HUDEP-2 (cell line): ENCODE measurements around the gene IGFBP4.

Experiments used
- DNase-seq, 76 experiments: peaks; one replicate each; lab custom pipeline; 2025; ENCODE audit not compliant: unreplicated experiment in 76 of 76; lab: John Stamatoyannopoulos, UW

IGFBP4 gene

DNA sequence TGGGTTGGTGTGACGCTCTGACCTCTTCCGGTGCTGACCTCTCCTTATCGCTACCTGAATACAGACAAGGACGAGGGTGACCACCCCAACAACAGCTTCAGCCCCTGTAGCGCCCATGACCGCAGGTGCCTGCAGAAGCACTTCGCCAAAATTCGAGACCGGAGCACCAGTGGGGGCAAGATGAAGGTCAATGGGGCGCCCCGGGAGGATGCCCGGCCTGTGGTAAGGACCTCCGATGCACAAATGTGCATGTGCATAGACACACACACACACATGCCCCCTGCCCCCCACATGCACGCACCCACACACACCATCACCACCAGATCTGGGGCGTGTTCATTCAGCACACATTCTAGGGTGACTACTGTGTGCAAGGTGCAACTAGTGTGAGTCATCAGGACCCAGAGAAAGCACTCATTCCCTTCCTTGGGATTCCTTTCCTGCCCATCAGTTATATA, 9.7 kb downstream of the IGFBP4 start:
- no peak for DNase-seq

DNA sequence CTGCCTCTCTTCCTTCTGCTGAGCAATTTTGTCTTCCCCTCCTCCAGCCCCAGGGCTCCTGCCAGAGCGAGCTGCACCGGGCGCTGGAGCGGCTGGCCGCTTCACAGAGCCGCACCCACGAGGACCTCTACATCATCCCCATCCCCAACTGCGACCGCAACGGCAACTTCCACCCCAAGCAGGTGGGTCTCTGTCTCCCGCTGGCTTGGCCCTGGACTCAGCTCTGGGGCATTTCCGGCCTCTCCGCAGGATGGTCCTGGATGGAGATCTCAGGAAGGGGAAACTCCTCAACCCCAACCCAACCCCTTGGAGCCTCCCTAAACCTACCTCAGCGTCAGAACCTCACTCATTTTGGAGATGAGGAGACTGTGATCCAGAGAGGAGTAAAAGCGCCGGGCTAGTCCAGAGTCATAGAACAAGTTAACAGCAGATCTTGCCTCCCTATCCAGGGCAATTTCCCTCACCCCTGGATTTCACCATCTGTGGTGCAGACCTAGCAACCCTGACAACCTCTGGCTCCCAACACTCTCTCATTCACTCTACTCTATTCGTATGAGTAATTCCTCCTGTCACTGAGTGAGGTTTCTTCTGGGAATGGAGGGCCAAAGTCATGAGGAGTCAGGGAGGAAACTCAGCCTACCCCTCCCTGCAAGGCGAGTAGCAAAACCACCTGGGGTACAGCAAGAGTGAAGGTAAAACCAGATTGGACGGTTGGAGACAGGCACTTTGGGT, 10.8 kb downstream of the IGFBP4 start:
- DNase-seq: no peak

DNA sequence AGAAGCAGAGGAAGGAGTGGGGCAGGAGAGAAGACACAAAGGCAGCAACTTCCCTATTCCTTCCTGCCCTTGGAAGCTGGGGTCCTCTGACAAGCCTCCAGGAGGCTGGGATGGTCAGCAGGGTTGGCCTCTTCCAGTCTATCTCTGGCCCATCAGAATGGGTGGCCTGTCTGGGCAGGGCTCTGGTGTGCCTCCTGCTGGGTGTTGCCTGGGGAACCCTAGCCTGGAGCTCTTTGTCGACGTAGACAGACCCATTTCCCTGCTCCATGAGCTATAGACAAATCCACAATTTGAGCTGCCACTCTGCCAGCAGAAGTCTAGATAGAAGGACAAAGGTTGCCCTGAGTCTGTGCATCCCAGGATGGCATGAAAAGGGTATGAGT, 11.4 kb downstream of the IGFBP4 start:
- DNase-seq: no peak

DNA sequence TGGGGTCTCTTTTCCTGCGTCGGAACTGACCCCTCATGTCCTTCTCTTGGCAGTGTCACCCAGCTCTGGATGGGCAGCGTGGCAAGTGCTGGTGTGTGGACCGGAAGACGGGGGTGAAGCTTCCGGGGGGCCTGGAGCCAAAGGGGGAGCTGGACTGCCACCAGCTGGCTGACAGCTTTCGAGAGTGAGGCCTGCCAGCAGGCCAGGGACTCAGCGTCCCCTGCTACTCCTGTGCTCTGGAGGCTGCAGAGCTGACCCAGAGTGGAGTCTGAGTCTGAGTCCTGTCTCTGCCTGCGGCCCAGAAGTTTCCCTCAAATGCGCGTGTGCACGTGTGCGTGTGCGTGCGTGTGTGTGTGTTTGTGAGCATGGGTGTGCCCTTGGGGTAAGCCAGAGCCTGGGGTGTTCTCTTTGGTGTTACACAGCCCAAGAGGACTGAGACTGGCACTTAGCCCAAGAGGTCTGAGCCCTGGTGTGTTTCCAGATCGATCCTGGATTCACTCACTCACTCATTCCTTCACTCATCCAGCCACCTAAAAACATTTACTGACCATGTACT, 13.2 kb downstream of the IGFBP4 start:
- no peak for DNase-seq

DNA sequence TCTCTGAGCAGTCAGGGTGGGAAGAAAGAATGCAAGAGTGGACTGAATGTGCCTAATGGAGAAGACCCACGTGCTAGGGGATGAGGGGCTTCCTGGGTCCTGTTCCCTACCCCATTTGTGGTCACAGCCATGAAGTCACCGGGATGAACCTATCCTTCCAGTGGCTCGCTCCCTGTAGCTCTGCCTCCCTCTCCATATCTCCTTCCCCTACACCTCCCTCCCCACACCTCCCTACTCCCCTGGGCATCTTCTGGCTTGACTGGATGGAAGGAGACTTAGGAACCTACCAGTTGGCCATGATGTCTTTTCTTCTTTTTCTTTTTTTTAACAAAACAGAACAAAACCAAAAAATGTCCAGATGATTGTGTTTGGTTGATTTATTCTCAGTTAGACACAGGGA, 14.1 kb downstream of the IGFBP4 start:
- no peak for DNase-seq

DNA sequence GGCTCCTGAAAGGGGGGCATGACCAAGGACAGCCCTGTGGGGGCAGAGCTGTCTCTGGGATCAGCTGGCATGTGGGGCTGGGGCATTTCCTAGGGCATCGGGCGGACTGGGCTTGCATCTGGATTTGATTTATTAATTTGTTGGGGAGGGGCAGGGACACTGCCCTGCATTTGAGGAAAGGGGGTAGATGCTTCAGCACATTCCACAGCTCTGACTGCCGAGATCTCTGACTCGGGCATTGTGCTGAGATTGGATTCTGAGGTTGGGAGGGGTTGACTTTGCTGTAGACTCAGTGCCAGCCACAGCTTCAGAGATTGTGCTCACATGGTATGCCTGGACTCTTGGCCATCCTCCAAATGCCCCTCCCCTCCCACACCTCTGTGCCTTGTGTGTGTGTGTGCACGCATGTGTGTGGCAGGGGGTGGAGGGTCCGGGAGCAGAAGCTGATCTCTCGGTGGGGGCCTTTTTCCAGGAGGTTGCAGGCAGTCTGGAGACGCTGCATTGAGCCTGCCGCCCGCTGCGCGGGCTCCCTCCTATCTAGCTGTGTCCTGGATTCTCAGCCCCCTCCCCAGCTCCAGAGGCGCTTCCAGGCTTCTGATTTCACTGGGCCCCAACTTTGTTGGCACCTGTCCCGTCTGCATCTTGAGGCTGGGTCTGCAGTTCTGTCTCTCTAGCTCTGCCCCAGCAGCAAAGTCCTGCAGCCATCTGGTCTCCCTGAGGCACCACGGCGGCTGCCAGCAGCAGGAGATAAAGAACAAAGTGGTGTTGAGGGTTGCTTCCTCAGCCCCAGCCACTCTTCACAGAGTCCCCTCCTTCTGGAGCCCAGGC, 14.9 kb downstream of the IGFBP4 start:
- peak in 1 of 76 experiments; percentile 1 for DNase-seq

DNA sequence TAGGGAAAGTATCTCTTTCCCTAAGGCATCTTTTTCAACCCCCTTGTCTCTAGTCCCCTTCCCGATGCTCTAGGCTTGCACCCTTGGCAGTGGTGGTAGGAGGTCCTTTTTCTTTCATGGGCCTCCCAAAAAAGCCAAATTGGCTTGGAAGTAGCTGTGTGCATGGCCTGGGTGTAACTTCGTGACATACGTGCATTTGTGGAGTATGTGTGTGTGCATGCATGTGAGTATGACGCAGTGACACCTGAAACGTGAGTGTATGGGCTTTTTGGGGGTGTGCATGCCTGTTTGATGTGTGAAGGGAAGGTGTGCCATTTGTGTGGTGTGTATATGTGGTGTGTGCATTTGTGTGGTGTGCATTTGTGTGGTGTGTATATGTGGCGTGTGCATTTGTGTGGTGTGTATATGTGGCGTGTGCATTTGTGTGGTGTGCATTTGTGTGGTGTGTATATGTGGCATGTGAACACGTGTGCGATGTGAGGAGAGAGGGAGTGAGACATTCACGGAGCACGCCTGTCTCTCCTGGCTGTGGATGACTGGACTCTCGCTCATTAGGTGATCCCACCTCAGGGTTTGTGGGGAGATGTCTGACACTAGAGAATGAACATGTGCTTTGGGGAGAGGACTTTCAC, 15.7 kb downstream of the IGFBP4 start:
- DNase-seq: no peak

DNA sequence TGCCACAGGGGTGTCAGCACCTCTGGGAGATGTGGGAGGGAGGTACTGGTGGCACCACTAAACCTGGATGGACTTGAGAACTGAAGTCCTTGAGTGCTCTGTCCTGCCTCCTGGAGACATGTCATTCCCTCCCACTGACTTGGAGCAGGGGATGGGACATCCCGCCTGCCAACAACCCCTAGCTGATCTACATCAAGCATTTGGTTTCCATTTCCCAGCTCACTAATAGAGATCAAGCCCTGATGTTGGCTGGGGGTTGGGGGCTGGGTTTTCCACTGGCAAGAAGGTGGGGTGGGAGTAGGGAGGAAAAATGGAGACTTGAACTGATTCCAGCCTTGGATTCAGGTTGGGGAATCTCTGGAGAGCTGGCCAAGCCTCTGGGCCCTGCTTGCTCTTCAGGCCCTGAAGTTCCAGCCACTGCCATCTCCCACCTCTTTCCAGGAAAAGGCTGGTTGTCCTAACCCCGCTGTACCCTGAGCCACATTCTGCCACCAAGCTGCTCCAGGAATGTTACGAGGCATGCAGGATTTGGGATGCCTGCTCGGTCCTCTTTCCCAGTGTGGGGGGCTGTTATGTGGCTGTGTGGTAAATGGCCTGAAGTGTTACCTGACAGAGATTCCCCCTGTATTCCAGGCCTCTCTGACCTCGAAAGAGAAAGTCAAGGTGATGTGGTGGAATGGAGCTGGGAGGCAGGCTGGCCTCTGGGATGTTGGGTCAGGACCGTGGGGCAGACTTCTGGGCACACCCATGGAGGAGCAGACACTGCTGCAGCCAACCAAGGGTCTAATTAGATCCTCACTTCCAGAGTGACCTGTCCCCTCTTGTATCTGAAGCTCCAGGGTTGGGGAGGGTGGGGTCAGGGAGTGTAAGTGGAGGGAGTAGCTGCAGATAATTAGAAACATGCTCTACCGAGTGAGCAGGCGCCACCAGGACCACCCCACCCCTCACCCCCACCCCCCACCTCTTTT, 16.7 kb downstream of the IGFBP4 start:
- no peak for DNase-seq

DNA sequence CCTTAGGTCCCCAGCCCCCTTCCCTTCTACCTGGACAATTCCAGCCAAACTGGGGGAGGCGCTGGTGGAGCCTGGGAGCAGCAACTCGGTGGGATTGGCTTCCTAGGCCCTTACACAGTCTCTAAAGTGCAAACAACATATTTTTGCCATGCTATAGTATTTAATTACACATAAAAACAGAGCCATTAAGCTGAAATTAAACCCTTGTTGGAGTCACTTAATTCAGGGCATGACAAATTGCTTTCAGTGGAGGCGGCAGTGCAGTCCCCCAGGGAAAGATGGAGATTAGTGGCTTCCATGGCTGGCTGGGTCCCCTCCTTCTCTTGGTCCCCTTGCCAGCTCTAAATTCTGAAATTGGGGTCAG, 17.3 kb downstream of the IGFBP4 start:
- no peak for DNase-seq

DNA sequence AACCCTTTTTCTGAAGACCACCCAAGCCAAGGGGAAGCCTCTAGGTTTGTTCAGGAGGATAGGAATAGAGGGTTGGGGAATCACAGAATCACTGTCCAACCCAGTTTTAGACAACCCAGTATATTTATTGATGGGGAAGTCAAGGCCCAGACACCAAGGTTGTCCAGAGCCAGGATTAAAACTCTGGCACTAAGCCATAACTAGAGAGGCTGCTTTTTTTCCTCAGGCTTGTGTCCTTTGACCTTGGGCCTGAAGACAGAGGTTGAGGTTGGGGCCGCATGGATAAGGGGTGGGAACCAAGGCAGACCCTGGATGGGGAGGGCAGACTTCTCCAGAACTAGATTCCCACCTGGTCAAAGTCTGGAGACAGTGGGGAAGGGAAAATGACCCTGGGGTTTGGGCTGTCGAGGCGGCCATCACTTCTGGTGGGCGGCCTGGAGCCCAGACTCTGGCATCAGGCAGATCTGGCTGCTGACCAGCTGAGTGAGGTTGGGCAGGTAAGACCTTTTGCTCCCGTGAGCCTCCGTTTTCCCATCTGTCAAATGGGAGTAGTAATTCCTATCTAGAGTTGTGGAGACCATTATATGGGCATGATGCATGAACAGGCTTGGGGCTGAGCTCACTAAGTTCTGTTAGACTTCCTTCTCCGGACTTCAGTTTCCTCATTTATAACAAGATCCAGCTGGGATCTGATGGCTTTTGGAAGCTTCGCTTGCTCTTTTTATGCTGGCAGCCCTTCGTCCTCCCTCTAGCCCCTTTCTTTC, 17.9 kb downstream of the IGFBP4 start:
- DNase-seq: no peak

DNA sequence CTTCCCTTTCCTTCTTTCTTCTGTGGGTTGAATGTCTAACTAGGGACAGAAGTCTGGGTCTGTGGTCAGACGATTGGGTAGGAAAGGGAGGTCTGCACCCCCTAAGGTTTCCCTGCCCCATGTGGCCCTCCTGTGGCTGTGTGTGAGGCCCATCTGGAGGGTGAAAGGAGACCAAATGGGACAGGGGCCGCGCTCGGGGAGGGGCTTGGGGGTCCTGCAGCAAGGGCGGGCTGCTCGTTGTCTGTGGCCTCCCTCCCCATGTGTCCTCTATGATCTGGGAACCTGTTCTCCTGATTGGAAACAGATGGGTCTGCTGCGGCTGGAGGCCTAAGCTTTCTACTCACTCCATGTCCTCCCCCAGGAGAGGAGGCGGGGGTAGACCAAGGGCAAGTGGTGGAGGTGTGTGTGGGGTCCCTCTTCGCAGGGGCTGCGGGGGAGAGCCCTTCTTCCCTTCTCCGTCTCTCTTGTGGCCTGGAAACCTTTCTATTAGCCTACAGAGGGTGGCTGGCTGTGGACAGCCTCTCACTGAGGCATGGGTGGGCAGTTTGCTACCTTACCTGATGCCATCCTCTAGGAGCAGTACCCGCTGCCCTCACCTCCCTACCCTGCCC, 18.6 kb downstream of the IGFBP4 start:
- no peak for DNase-seq

DNA sequence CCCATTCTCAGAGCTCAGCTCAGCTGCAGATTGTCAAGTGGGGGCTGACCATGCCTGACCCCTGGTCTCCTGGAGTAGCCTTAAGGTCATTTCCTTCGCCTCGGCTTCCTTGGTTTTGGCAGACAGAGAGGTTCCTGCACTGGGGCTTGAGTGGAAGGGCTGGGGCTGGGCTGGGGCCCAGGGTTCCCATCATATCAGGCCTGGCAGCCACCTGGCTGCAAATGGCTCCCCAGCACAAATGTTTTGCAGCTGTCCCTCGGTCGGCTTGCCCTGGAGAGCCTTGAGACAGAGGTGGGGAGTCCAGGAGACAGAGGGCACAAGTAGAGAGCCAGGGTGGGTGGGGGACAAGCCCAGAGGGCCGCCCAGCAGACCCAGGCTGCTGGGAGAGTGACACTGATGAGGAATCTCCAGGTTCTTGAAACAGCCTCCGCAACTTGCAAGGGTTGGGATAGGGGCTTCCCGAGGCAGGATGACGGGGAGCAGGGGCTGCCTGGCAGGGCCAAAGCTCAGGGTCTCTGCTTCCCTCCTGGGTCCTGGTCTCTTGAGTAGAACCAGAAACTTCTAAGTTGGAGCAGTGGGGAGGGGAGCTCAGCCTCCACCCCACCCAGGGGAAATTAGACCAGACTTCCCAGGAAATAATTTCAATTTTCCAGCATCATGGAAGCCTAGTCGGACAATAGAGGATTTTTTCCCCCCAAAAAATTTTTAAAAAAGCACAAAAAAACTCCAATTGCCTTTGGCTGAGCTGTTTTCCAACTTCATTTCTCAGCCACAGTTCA, 19.3 kb downstream of the IGFBP4 start:
- DNase-seq: no peak

DNA sequence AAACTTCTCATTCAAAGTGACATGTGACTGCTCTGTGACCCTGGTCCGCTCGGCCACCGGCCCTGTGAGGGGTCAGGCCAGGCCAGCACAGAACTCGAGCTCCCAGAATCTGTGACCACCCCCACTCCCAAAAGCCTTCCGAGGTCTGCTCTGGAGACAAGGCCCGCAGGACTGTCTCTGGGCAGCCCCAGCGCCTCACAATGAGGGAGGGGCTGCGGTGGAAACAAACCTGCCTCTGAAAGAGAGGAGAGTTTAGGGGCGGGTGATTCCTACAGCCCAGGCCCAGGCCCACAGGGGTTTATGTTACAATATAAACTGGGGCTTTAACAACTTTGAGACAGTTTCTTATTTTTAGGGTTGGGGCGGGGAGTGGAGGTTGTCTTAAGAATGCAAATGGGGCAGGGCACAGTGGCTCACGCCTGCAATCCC, 19.9 kb downstream of the IGFBP4 start:
- no peak for DNase-seq

DNA sequence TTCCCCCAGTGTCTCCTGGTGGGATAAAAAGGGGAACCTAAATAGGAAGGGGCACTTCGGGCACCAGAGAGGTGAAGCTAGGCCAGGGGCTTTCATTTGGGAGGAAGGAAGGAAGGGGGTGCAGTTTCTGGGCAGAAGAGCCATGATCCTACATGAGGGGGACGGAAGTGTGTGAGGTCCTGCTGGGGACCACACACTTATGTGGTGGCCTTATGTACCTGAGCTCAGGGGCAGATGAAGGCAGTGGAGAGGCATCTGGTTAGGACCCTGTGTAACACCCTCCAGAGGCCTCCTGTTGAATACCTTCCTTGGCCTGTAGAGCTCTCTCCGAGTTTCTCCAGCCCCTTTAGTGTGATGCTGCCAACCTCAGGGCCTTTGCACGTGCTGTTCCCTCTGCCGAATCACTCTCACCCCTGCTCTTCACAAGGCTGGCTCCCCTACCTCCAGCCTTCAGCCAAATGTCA, 21.2 kb downstream of the IGFBP4 start:
- DNase-seq: no peak

DNA sequence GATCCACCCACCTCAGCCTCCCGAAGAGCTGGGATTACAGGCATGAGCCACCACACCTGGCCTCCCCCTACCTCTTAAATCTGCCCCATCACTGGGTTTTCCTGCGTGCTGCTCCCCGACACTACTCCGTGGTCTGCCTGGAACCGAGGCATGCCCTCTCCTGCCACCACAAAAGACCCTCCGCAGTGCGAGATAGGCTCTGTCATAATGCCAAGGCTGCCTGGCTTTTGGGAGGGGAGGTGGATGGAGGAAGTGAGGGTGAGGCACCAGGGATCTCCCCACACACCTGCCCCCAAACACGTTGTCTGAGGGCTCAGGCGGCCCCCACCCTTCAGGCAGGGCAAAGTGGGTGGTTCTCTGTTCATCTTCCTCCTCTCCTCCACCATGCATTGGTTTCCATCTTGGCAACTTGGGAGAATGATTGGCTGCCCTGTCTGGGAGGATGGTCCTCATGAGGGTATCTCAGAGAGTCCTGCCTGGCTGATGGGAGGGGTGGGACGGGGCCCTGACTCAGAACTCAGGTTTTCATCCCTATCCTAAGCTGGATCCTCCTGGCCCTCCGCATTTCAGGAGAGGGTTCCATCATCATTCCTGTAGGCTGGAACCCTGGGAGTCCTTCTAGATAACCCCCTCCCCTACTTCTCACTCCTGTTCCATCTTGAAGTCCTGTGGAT, 23.2 kb downstream of the IGFBP4 start:
- DNase-seq: no peak

DNA sequence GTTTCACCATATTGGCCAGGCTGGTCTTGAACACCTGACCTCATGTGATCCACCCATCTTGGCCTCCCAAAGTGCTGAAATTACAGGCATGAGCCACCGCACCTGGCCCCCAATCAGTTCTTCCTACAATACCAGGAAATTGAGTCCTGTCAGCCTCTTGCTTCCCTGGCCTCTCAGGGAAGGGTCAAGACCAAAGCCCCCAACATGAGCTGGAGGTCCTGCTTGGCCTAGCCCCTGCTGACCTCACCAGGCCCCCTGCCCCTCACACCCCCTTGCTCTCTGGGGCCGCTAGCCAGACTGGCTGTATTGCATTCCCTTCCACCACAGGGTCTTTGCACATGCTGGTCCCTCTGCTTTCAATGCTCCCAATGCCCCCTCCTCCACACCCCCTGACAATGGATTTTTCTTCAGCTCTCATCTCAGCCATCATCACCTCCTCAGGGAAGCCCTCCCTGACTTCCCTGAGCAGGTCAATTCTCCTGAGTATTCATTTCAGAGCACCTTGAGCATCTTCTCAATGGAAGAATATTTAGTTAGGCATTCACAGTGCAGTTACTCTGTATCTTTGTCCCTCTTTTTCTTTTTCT, 24.1 kb downstream of the IGFBP4 start:
- no peak for DNase-seq

DNA sequence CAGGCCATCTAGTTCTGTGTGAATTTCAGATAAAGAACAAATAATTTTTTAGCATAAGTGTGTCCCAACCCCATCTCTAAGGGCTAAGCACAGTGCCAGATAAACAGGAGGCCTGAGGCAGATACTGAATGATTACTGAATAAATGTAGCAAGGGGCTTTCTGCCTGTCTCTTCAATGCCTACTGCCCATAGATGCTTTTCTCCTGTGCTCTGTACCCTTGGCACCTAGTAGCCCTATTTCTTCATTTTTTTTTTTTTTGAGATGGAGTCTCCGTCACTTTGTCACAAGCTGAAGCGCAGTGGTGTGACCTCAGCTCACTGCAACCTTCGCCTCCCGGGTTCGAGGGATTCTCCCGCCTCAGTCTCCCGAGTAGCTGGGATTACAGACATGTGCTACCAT, 25.3 kb downstream of the IGFBP4 start:
- DNase-seq: no peak
